ENCODE data around the gene KCTD19.

The KCTD19 gene

GRCh38 chr16:67282447-67282805 lies 44.1 kb downstream of the KCTD19 start:
- DNase-seq, result no peak

GRCh38 chr16:67281536-67282446 lies 44.8 kb downstream of the KCTD19 start:
- DNase-seq, result no peak

GRCh38 chr16:67280090-67281015 lies 46.2 kb downstream of the KCTD19 start:
- no peak for DNase-seq

- peak; percentile 81 for DNase-seq
Observed at GRCh38 chr16:67279296-67280089, 47.0 kb downstream of the KCTD19 start, which contains the start of gene PLEKHG4. TSS of gene PLEKHG4 (plus strand) at chr16:67279532. CDS start at chr16:67280045, 513 bp downstream.

- peak; percentile 65 for DNase-seq
Observed at GRCh38 chr16:67278773-67279295, 47.7 kb downstream of the KCTD19 start.

- DNase-seq, result peak; percentile 48
Observed at GRCh38 chr16:67277999-67278772, 48.4 kb downstream of the KCTD19 start.

- peak; percentile 69 for DNase-seq
Observed at GRCh38 chr16:67277294-67277998, 49.1 kb downstream of the KCTD19 start.

GRCh38 chr16:67275321-67275720 lies 51.2 kb downstream of the KCTD19 start:
- no peak for DNase-seq

- DNase-seq, result no peak
Observed at GRCh38 chr16:67271446-67271845, 55.1 kb downstream of the KCTD19 start.

GRCh38 chr16:67270931-67271338 lies 55.6 kb downstream of the KCTD19 start:
- no peak for DNase-seq

GRCh38 chr16:67269766-67270165 lies 56.8 kb downstream of the KCTD19 start:
- no peak for DNase-seq

- peak; percentile 99 for DNase-seq
Observed at GRCh38 chr16:67268136-67268579, 58.4 kb downstream of the KCTD19 start.

GRCh38 chr16:67265834-67266233 lies 60.7 kb downstream of the KCTD19 start:
- DNase-seq, result no peak

GRCh38 chr16:67264866-67265265 lies 61.7 kb downstream of the KCTD19 start:
- no peak for DNase-seq

GRCh38 chr16:67264277-67264676 lies 62.3 kb downstream of the KCTD19 start:
- peak; percentile 33 for DNase-seq

- no peak for DNase-seq
Observed at GRCh38 chr16:67263201-67263600, 63.3 kb downstream of the KCTD19 start.

GRCh38 chr16:67260426-67261063 lies 66.0 kb downstream of the KCTD19 start:
- peak; percentile 75 for DNase-seq

- DNase-seq, result no peak
Observed at GRCh38 chr16:67259705-67260104, 66.8 kb downstream of the KCTD19 start.

- DNase-seq, result no peak
Observed at GRCh38 chr16:67258161-67258835, 68.2 kb downstream of the KCTD19 start.

Data from hematopoietic multipotent progenitor cell treated with erythropoietin and hydrocortisone succinate and interleukin-3 and kit ligand, for 8 days (in vitro differentiated cells).